Activated naive CD4-positive, alpha-beta T cell treated with Interleukin-2 at 50 U/mL for 16 hours (primary cell): ENCODE data around the gene PTPN2.
"Not testable (repeated sequence)": the region's sequence is repeated elsewhere in the genome, so short reads cannot be mapped to it uniquely, and the experiment has no call there.

Source experiments
- DNase-seq: peaks from one replicate; pipeline ENCODE4 v3.0.0-alpha.2; 2020

Gene PTPN2

GRCh38 chr18:12883684-12884405, at the start of gene PTPN2:
PTPN2 (minus strand) TSS chr18:12884237; CDS start chr18:12884141, 96 bp downstream.
- DNase-seq = peak; percentile 93

GRCh38 chr18:12933327-12933726, 49.3 kb upstream of the PTPN2 start:
- no peak for DNase-seq

- DNase-seq = no peak
These were observed 46.9 kb upstream of the PTPN2 start for GRCh38 chr18:12930908-12931307.

GRCh38 chr18:12930376-12930775, 46.3 kb upstream of the PTPN2 start:
- no peak for DNase-seq

GRCh38 chr18:12929477-12930083, 45.5 kb upstream of the PTPN2 start:
- DNase-seq = no peak

- no peak for DNase-seq
These were observed 44.6 kb upstream of the PTPN2 start for GRCh38 chr18:12928641-12929040.

GRCh38 chr18:12928206-12928605, 44.2 kb upstream of the PTPN2 start:
- no peak for DNase-seq

- no peak for DNase-seq
These were observed 40.6 kb upstream of the PTPN2 start for GRCh38 chr18:12924616-12925015.

- DNase-seq = no peak
These were observed 38.2 kb upstream of the PTPN2 start for GRCh38 chr18:12922266-12922665.

GRCh38 chr18:12921178-12921577, 37.1 kb upstream of the PTPN2 start:
- peak; percentile 31 for DNase-seq

- DNase-seq = no peak
These were observed 28.1 kb upstream of the PTPN2 start for GRCh38 chr18:12911929-12912703.

- DNase-seq = peak; percentile 57
These were observed 27.2 kb upstream of the PTPN2 start for GRCh38 chr18:12911025-12911928.

GRCh38 chr18:12908706-12909105, 24.7 kb upstream of the PTPN2 start:
- DNase-seq = no peak

- DNase-seq = no peak
These were observed 23.4 kb upstream of the PTPN2 start for GRCh38 chr18:12907258-12907925.

- no peak for DNase-seq
These were observed 22.7 kb upstream of the PTPN2 start for GRCh38 chr18:12906773-12907172.

- DNase-seq = no peak
These were observed 22.1 kb upstream of the PTPN2 start for GRCh38 chr18:12906119-12906518.

- DNase-seq = peak; percentile 51
These were observed 20.0 kb upstream of the PTPN2 start for GRCh38 chr18:12904012-12904516.

- not testable (repeated sequence) for DNase-seq
These were observed 17.2 kb upstream of the PTPN2 start for GRCh38 chr18:12901208-12901607.

GRCh38 chr18:12896784-12897333, 12.8 kb upstream of the PTPN2 start:
- not testable (repeated sequence) for DNase-seq

- DNase-seq = no peak
These were observed 11.6 kb upstream of the PTPN2 start for GRCh38 chr18:12895626-12896025.

- DNase-seq = no peak
These were observed 11.0 kb upstream of the PTPN2 start for GRCh38 chr18:12895014-12895413.

- DNase-seq = no peak
These were observed 7.5 kb upstream of the PTPN2 start for GRCh38 chr18:12891561-12891960.
